ENCODE data around the gene FXYD4. TPM values are rescaled to one million over a fixed set of nuclear protein-coding genes. Genes with fewer than 3 reads are reported as not detected.

The FXYD4 gene
- total RNA-seq = not detected
- long read RNA-seq = 0 reads

DNA sequence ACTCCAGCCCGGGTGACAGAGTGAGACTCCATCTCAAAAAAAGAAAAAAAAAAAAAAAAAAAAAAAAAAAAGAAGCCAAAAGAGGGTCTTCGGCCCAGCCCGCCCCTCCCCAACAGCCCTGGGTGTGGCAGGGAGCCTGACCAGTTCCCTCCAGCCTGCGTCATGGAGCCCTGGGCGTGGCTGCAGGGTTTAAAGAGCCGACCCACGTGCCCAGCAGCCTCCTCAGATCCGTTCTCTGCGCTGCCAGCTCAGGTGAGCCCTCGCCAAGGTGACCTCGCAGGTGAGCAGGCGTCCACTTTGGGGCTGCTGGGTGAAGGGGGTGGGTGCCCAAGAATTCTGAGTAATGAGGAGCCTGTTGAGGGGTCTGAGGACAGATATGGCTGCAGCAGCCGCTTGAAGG lies at the start of gene FXYD4:
FXYD4 (plus strand) TSS at position 219 of the 400 bp plus-strand sequence. CDS start 2,111 bp downstream, outside the sequence.
- Histone ChIP-seq H3K27me3 (no peaks in the 10 kb centered on the region), H3K4me1 (no peaks in the 10 kb centered on the region), H3K9me3 (no peaks in the 10 kb centered on the region), H3K4me3 (no peak within 1 kb of the TSS), H3K27ac (no peak within 1 kb of the TSS), H3K36me3 (no peaks in the 10 kb centered on the region)
- 86% methylated on average over 6 of the region's 13 CpGs for WGBS (ENCODE audit: insufficient coverage, low coverage, low lambda C conversion rate, missing lambda C conversion rate)
- TF ChIP-seq POLR2A (IDR thresholded peaks at IDR 0.05) (no peak), CTCF (IDR thresholded peaks at IDR 0.05) (no peak)
- intact Hi-C loops (cut with DNase I) = no loop called here
- no peak for ATAC-seq
- DNase-seq = peak in 1 of 3 donors; percentile 44

DNA sequence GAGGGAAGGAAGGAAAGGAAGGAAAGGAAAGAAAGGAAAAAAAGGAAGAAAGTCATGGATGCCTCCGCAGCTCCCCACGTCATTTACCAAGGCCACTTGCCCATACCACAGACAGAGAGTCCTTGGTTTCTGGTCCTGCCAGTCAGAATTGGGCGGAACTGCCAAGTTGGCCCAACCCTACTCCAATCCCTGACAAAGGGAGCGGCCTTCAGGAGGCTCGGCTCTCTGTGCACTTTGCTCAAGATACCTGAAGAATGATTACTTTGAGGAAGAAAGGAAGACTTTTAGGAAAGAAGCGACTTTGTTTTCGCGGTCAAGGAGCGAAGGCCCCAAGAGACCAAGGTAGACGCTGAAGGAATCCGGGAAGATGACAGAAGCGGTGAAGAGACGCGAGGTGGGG lies 49.1 kb upstream of the FXYD4 start:
- Histone ChIP-seq H3K27me3 (no peaks in the 10 kb centered on the region), H3K27ac (no peak overlapping the region), H3K4me1 (no peaks in the 10 kb centered on the region), H3K4me3 (no peak overlapping the region), H3K36me3 (no peaks in the 10 kb centered on the region), H3K9me3 (no peaks in the 10 kb centered on the region)
- ATAC-seq = no peak
- DNase-seq = no peak
- intact Hi-C loops (cut with DNase I) = no loop called here
- 48% methylated on average over 9 of the region's 14 CpGs for WGBS (ENCODE audit: insufficient coverage, low coverage, low lambda C conversion rate, missing lambda C conversion rate)
- TF ChIP-seq POLR2A (IDR thresholded peaks at IDR 0.05) = no peak
- TF ChIP-seq CTCF (IDR thresholded peaks at IDR 0.05) = no peak

GRCh38 chr10:43322769-43323168 lies 48.7 kb upstream of the FXYD4 start:
- peak; percentile 69 to 78 (median 78) for DNase-seq
- 12% methylated on average over 6 of the region's 26 CpGs for WGBS (ENCODE audit: insufficient coverage, low coverage, low lambda C conversion rate, missing lambda C conversion rate)
- peak; percentile 73 to 88 (median 80) for ATAC-seq
- no peaks in the 10 kb centered on the region for H3K27me3 ChIP-seq
- H3K9me3 ChIP-seq = no peaks in the 10 kb centered on the region
- H3K4me1 ChIP-seq = no peaks in the 10 kb centered on the region
- H3K36me3 ChIP-seq = no peaks in the 10 kb centered on the region
- no peak overlapping the region for H3K27ac ChIP-seq
- TF ChIP-seq CTCF (IDR thresholded peaks at IDR 0.05) = no peak
- no peak for TF ChIP-seq POLR2A (IDR thresholded peaks at IDR 0.05)
- intact Hi-C loops (cut with DNase I) = no loop called here
- no peak overlapping the region for H3K4me3 ChIP-seq

DNA sequence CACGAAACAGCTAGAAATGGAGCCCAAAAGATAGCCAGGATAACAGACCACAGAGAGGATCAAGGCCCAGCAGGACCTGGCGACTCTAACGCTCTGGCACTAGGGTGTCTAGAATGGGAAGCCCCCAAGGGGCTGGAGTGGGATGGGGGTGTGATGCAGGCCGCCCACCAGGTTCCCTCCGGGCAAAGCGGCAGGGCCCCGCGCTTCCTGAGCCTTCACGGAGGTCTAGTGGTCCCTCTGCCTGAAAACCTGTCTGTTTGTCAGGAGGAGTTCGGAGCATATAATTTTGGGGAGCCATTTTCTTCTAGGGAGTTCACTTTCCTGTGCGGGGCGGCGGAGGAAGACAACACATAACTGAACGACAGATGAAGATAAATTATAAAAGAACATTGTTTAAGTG lies 48.2 kb upstream of the FXYD4 start:
- Histone ChIP-seq H3K27me3 (no peaks in the 10 kb centered on the region), H3K4me3 (no peak overlapping the region), H3K9me3 (no peaks in the 10 kb centered on the region), H3K4me1 (no peaks in the 10 kb centered on the region), H3K36me3 (no peaks in the 10 kb centered on the region), H3K27ac (no peak overlapping the region)
- no peak for DNase-seq
- ATAC-seq = no peak
- intact Hi-C loops (cut with DNase I) = no loop called here
- WGBS (ENCODE audit: insufficient coverage, low coverage, low lambda C conversion rate, missing lambda C conversion rate) = 66% methylated on average over 8 of the region's 14 CpGs
- no peak for TF ChIP-seq CTCF (IDR thresholded peaks at IDR 0.05)
- no peak for TF ChIP-seq POLR2A (IDR thresholded peaks at IDR 0.05)

- intact Hi-C loops (cut with DNase I) = no loop called here
- ATAC-seq = no peak
Measured at GRCh38 chr10:43324876-43325275, 46.6 kb upstream of the FXYD4 start.

More at GRCh38 chr10:43324876-43325275, 46.6 kb upstream of the FXYD4 start:
- Histone ChIP-seq H3K4me1 (no peaks in the 10 kb centered on the region), H3K36me3 (no peaks in the 10 kb centered on the region), H3K27me3 (no peaks in the 10 kb centered on the region), H3K9me3 (no peaks in the 10 kb centered on the region), H3K4me3 (no peak overlapping the region), H3K27ac (no peak overlapping the region)
- WGBS (ENCODE audit: insufficient coverage, low coverage, low lambda C conversion rate, missing lambda C conversion rate) = no CpG with 5 or more reads among the region's 3 CpGs
- no peak for DNase-seq
- TF ChIP-seq POLR2A (IDR thresholded peaks at IDR 0.05) (no peak), CTCF (IDR thresholded peaks at IDR 0.05) (no peak)
